AG09319 (cell line): Measurements from ENCODE around the gene POLR2A.

ENCODE experiments used
- DNase-seq: peaks from one replicate; pipeline ENCODE4 v3.0.0-alpha.2; 2010; ENCODE audit warnings: low read depth; ENCODE audit errors: extremely low read depth
- TF ChIP-seq, protein P1 (sequence below): IDR thresholded peaks from 2 replicates; pipeline ENCODE4 v1.5.1; 2011; ENCODE audit warnings: low read depth, mild to moderate bottlenecking, inconsistent platforms, low read length, moderate library complexity

Gene POLR2A

GRCh38 chr17:7484067-7484918 lies at the start of gene POLR2A:
Gene POLR2A (plus strand): TSS chr17:7484366.
- DNase-seq = peak; percentile 99
- TF ChIP-seq, protein P1, sequence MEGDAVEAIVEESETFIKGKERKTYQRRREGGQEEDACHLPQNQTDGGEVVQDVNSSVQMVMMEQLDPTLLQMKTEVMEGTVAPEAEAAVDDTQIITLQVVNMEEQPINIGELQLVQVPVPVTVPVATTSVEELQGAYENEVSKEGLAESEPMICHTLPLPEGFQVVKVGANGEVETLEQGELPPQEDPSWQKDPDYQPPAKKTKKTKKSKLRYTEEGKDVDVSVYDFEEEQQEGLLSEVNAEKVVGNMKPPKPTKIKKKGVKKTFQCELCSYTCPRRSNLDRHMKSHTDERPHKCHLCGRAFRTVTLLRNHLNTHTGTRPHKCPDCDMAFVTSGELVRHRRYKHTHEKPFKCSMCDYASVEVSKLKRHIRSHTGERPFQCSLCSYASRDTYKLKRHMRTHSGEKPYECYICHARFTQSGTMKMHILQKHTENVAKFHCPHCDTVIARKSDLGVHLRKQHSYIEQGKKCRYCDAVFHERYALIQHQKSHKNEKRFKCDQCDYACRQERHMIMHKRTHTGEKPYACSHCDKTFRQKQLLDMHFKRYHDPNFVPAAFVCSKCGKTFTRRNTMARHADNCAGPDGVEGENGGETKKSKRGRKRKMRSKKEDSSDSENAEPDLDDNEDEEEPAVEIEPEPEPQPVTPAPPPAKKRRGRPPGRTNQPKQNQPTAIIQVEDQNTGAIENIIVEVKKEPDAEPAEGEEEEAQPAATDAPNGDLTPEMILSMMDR = no peak

DNA sequence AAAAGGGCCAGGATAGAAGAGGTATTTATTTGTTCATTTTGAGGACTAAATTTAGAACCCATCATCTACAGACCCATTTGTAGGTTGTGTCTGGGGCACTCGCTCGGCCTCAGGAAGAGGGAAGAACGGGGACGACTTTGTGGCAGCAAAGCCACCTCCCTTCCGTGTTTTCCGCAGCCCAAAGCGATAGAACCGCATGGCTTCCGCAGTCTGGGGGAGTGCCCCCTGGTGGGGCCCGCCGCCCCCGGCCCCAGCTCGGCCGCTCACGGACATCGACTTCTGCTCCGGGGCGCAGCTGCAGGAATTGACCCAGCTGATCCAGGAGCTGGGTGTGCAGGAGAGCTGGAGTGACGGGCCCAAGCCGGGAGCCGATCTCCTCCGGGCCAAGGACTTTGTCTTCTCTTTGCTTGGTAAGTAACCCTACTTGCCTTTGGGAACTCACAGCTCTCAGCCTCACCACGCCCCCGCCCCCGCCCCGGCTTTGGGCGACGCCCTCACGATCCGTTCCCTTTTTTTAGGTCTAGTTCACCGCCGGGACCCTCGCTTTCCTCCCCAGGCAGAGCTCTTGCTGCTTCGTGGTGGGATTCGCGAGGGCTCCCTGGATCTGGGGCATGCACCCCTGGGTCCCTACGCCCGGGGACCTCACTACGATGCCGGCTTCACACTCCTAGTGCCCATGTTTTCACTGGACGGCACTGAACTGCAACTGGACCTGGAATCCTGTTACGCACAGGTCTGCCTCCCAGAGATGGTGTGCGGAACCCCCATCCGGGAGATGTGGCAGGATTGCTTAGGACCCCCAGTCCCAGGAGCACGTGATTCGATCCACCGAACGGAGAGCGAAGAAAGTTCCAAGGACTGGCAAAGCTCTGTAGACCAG lies 48.2 kb upstream of the POLR2A start:
- TF ChIP-seq, protein P1 = no peak; the same call in 1 of the 2 replicates
- DNase-seq = no peak

- TF ChIP-seq, protein P1 = peak; percentile 57
- peak; percentile 47 for DNase-seq
Measured at GRCh38 chr17:7436556-7437368, 47.4 kb upstream of the POLR2A start.

GRCh38 chr17:7437369-7437863 lies 46.8 kb upstream of the POLR2A start:
- no peak for DNase-seq

GRCh38 chr17:7437950-7438614 lies 46.1 kb upstream of the POLR2A start:
- TF ChIP-seq, protein P1 = no peak
- DNase-seq = no peak

More at GRCh38 chr17:7437369-7437863, 46.8 kb upstream of the POLR2A start:
- TF ChIP-seq, protein P1 = no peak

- DNase-seq = no peak
- TF ChIP-seq, protein P1 = no peak
Measured at GRCh38 chr17:7438656-7439460, 45.3 kb upstream of the POLR2A start.
